ENCODE measurements around the gene SLC38A1.

The SLC38A1 gene

DNA sequence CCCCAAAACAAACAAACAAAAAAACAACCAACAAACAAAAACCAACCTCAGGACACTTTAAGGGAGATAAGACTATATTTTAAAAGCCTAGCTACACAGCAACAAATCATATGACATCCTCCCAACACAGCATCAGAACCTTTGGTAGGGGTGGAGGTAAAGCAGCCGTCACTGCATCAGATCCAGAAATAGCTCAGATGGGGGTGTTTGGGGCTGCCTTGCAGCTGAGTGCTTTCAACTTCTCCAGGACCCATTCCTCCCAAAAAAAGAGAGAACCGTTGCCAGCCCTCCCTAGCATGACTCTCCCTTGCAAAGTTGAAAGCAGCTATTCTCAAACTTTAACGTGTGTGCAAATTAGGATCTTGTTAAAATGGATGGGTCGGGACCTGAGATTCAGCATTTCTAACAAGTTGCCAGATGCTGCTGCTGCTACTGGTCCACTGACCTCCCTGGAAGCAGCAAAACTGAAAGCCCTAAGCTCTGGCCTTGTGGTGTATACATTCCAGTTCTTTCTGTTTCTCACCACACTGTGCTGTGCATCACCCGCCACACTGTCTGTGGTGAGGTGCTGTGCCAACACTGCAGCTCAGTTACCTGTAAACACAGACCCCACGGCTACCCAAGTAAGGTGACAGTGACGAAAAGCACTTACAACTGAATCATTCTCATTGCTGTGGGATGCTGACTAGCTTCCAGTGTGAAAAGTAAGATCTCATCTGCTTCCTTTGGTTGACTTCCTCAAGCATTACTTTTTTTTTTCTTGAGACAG is 54.0 kb downstream of the SLC38A1 start:
- no peak overlapping the region for H3K4me3 ChIP-seq (ENCODE audit: low read depth, low read length)
- TF ChIP-seq CTCF (IDR thresholded peaks at IDR 0.05; ENCODE audit: borderline replicate concordance, insufficient read depth, low read depth, low read length): no peak

DNA sequence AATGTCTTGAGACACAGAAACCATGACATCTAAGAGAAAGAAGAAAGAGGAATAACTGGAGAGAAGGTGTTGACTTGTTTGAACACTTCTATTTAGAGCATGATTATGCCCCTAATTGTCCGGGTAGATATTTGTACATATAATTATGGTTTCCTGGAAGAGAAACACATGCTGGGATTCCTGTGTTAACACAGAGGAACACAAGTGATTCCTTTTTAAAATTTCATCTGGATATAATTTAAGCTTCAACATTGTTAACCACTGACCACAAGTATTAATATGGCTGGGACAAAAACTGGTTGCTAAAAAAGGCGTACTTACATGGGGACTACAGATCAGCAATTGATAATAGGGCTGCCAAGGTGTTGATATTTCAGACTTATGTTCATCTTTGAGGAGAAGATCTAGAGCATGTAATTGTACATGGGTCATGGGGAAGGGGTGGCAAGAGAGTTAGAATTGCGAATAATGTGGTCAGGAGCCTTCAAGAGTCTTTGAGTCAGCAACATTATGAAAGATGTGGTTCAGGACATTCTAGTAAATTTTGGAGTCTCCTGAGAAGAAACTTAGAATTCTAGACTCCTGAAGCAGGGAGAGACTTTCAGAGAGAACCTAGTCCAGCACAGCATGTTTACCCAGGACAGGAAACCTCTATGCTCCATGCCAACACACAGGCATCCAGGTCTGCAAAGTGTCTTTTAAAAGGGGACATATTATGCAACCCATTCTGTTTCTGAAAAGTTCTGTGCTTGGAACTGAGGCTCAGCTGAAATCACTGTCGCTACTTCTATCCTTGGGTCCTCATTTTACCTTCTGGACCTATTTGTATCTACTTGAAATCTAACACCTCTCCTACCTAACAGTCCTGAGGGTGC is 56.5 kb downstream of the SLC38A1 start:
- no peak overlapping the region for H3K4me3 ChIP-seq (ENCODE audit: low read depth, low read length)
- no peak for TF ChIP-seq CTCF (IDR thresholded peaks at IDR 0.05; ENCODE audit: borderline replicate concordance, insufficient read depth, low read depth, low read length)

DNA sequence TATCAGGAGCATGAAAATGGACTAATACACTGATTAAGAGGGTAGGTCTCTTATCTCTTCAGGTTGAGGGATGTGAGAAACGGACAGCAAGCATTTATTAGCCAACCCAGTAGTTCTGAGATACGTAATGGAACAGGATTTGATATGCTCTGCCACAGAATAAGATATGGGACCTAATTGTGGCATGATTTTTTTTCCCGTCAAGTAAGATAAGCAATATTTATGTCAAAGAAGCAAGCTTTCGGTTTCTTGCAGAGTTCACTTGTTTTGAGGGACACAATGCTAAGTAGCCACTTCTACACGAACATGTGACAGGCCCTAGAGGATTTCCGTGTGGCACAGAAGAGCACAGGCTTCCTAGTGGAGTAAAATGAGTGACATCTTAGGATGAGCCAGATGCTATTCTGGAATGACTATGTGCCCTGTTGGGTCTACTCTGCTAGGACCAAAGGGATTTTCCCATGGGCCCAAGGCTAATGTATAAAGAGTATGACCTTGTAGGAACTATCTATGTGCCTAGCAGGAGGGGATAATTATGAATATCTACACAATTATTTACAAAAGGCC is 57.9 kb downstream of the SLC38A1 start:
- no peak overlapping the region for H3K4me3 ChIP-seq (ENCODE audit: low read depth, low read length)
- TF ChIP-seq CTCF (IDR thresholded peaks at IDR 0.05; ENCODE audit: borderline replicate concordance, insufficient read depth, low read depth, low read length): no peak

- TF ChIP-seq CTCF (IDR thresholded peaks at IDR 0.05; ENCODE audit: borderline replicate concordance, insufficient read depth, low read depth, low read length): no peak
- H3K4me3 ChIP-seq (ENCODE audit: low read depth, low read length): no peak overlapping the region
Measured at GRCh38 chr12:46209914-46210872, 58.6 kb downstream of the SLC38A1 start.

- TF ChIP-seq CTCF (IDR thresholded peaks at IDR 0.05; ENCODE audit: borderline replicate concordance, insufficient read depth, low read depth, low read length): no peak
- no peak overlapping the region for H3K4me3 ChIP-seq (ENCODE audit: low read depth, low read length)
Measured at GRCh38 chr12:46209170-46209569, 59.7 kb downstream of the SLC38A1 start.

- no peak for TF ChIP-seq CTCF (IDR thresholded peaks at IDR 0.05; ENCODE audit: borderline replicate concordance, insufficient read depth, low read depth, low read length)
- no peak overlapping the region for H3K4me3 ChIP-seq (ENCODE audit: low read depth, low read length)
Measured at GRCh38 chr12:46208370-46208769, 60.5 kb downstream of the SLC38A1 start.
